ENCODE measurements around the gene FAM24B. TPM values are rescaled to one million over a fixed set of nuclear protein-coding genes. Genes with fewer than 3 reads are reported as not detected.

FAM24B gene
- polyA plus RNA-seq, 1 experiment: 4.6 TPM

- Histone ChIP-seq H3K9me3 (ENCODE audit: control insufficient read depth, insufficient read depth, low read length) (no peaks in the 10 kb centered on the region), H3K27me3 (ENCODE audit: control insufficient read depth, insufficient read depth, low read length) (peaks cover 5% of the 10 kb centered on the region), H3K27ac (ENCODE audit: low read depth, low read length) (no peak overlapping the region), H3K4me3 (ENCODE audit: low read depth, low read length) (no peak overlapping the region)
- POLR2A ChIA-PET: no interaction called here
- CTCF ChIA-PET: no interaction called here
- no peak for TF ChIP-seq CTCF (IDR thresholded peaks at IDR 0.05; ENCODE audit: low read depth, low read length)
- no peak for DNase-seq (ENCODE audit: low read depth, low spot score)
These were observed 52.1 kb downstream of the FAM24B start for GRCh38 chr10:122827302-122827701.

GRCh38 chr10:122822973-122823690 lies 56.2 kb downstream of the FAM24B start:
- ChIA-PET CTCF (no interaction called here), POLR2A (no interaction called here)
- TF ChIP-seq CTCF (IDR thresholded peaks at IDR 0.05; ENCODE audit: low read depth, low read length): no peak
- Histone ChIP-seq H3K9me3 (ENCODE audit: control insufficient read depth, insufficient read depth, low read length) (no peaks in the 10 kb centered on the region), H3K27ac (ENCODE audit: low read depth, low read length) (no peak overlapping the region), H3K4me3 (ENCODE audit: low read depth, low read length) (no peak overlapping the region), H3K27me3 (ENCODE audit: control insufficient read depth, insufficient read depth, low read length) (peaks cover 3% of the 10 kb centered on the region)
- DNase-seq (ENCODE audit: low read depth, low spot score): no peak

- no peak overlapping the region for H3K4me3 ChIP-seq (ENCODE audit: low read depth, low read length)
- CTCF ChIA-PET: no interaction called here
- no peaks in the 10 kb centered on the region for H3K9me3 ChIP-seq (ENCODE audit: control insufficient read depth, insufficient read depth, low read length)
- no peak for TF ChIP-seq CTCF (IDR thresholded peaks at IDR 0.05; ENCODE audit: low read depth, low read length)
- H3K27ac ChIP-seq (ENCODE audit: low read depth, low read length): no peak overlapping the region
- DNase-seq (ENCODE audit: low read depth, low spot score): no peak
- peaks cover 3% of the 10 kb centered on the region for H3K27me3 ChIP-seq (ENCODE audit: control insufficient read depth, insufficient read depth, low read length)
- POLR2A ChIA-PET: no interaction called here
These were observed 57.6 kb downstream of the FAM24B start for GRCh38 chr10:122821808-122822207.

GRCh38 chr10:122815458-122815857 lies 63.9 kb downstream of the FAM24B start:
- no peak overlapping the region for H3K4me3 ChIP-seq (ENCODE audit: low read depth, low read length)
- no peaks in the 10 kb centered on the region for H3K27me3 ChIP-seq (ENCODE audit: control insufficient read depth, insufficient read depth, low read length)
- H3K27ac ChIP-seq (ENCODE audit: low read depth, low read length): no peak overlapping the region
- TF ChIP-seq CTCF (IDR thresholded peaks at IDR 0.05; ENCODE audit: low read depth, low read length): no peak
- no peak for DNase-seq (ENCODE audit: low read depth, low spot score)
- CTCF ChIA-PET: no interaction called here
- H3K9me3 ChIP-seq (ENCODE audit: control insufficient read depth, insufficient read depth, low read length): no peaks in the 10 kb centered on the region
- POLR2A ChIA-PET: no interaction called here

GRCh38 chr10:122814493-122814892 lies 64.9 kb downstream of the FAM24B start:
- ChIA-PET CTCF (no interaction called here), POLR2A (no interaction called here)
- Histone ChIP-seq H3K27me3 (ENCODE audit: control insufficient read depth, insufficient read depth, low read length) (no peaks in the 10 kb centered on the region), H3K9me3 (ENCODE audit: control insufficient read depth, insufficient read depth, low read length) (no peaks in the 10 kb centered on the region), H3K4me3 (ENCODE audit: low read depth, low read length) (no peak overlapping the region), H3K27ac (ENCODE audit: low read depth, low read length) (no peak overlapping the region)
- DNase-seq (ENCODE audit: low read depth, low spot score): no peak
- TF ChIP-seq CTCF (IDR thresholded peaks at IDR 0.05; ENCODE audit: low read depth, low read length): no peak
